Measurements from ENCODE around the gene BLOC1S3.

GRCh38 chr19:45191375-45191774, 12.8 kb downstream of the BLOC1S3 start:
- TF ChIP-seq REST (IDR thresholded peaks at IDR 0.05; ENCODE audit: insufficient read depth in 1 of 2, low read depth in 2 of 2, low read length in 2 of 2) (no peak), TAF1 (IDR thresholded peaks at IDR 0.05; ENCODE audit: borderline replicate concordance, insufficient read depth, low read length) (no peak), SIN3A (IDR thresholded peaks at IDR 0.05; ENCODE audit: borderline replicate concordance, insufficient read depth, low read length) (no peak), POLR2AphosphoS5 (IDR thresholded peaks at IDR 0.05; ENCODE audit: low read depth, low read length) (no peak), FOXP2 (optimal IDR thresholded peaks at IDR 0.05; ENCODE audit: borderline replicate concordance, extremely low read depth, extremely low read length, insufficient read depth) (no peak)
